Measurements from ENCODE around the gene CTDNEP1.
A peak's percentile ranks its signal among the peaks of the same experiment; 100 is the strongest.

Gene CTDNEP1

DNA sequence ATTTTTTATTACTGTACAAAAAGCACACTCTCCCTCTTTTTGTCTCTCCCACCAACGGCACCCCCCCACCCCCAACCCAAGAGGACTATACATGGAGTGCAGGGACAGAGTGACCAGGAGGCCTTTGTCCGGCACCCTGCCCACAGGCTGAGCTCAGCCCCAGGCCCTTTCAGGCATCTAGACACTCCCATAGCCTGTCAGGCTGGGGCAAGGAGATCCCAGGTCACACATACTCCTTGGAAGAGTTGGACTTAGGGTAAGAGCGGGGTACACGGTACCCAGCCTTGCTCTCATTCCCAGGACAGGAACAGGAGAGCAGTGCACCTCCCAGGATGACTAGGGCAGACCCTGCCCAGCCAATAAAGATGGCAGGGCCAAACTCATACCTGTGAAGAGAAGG is 8.6 kb upstream of the CTDNEP1 start:
- TF ChIP-seq, protein P1, sequence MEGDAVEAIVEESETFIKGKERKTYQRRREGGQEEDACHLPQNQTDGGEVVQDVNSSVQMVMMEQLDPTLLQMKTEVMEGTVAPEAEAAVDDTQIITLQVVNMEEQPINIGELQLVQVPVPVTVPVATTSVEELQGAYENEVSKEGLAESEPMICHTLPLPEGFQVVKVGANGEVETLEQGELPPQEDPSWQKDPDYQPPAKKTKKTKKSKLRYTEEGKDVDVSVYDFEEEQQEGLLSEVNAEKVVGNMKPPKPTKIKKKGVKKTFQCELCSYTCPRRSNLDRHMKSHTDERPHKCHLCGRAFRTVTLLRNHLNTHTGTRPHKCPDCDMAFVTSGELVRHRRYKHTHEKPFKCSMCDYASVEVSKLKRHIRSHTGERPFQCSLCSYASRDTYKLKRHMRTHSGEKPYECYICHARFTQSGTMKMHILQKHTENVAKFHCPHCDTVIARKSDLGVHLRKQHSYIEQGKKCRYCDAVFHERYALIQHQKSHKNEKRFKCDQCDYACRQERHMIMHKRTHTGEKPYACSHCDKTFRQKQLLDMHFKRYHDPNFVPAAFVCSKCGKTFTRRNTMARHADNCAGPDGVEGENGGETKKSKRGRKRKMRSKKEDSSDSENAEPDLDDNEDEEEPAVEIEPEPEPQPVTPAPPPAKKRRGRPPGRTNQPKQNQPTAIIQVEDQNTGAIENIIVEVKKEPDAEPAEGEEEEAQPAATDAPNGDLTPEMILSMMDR (IDR thresholded peaks at IDR 0.05; ENCODE audit: low read depth, low read length, missing control alignments): no peak
- no peak for DNase-seq (ENCODE audit: extremely low read depth, low read depth)
- no peak overlapping the region for H3K4me3 ChIP-seq (replicated peaks; ENCODE audit: low read depth, low read length)

DNA sequence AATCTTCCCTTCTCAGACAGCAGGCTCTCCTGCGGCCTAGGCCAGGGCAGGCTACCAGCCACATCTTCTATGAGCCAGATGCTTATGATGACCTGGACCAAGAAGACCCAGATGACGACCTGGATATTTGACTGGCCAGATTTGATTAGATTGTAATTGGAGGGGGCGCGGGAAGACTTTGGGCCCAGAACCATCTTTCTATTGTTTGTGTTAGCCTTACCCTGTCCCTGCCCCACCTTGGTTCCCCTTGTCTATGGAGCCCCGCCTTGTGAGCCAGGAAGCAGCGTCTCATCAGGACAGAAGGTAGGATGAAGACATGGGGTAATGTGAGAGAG is 8.0 kb upstream of the CTDNEP1 start:
- H3K4me3 ChIP-seq (replicated peaks; ENCODE audit: low read depth, low read length): no peak overlapping the region
- no peak for DNase-seq (ENCODE audit: extremely low read depth, low read depth)
- TF ChIP-seq, protein P1 (IDR thresholded peaks at IDR 0.05; ENCODE audit: low read depth, low read length, missing control alignments): no peak

GRCh38 chr17:7258731-7259554 is 7.4 kb upstream of the CTDNEP1 start:
- DNase-seq (ENCODE audit: extremely low read depth, low read depth): no peak
- no peak overlapping the region for H3K4me3 ChIP-seq (replicated peaks; ENCODE audit: low read depth, low read length)
- TF ChIP-seq, protein P1 (IDR thresholded peaks at IDR 0.05; ENCODE audit: low read depth, low read length, missing control alignments): no peak

- no peak for DNase-seq (ENCODE audit: extremely low read depth, low read depth)
- H3K4me3 ChIP-seq (replicated peaks; ENCODE audit: low read depth, low read length): no peak overlapping the region
- TF ChIP-seq, protein P1 (IDR thresholded peaks at IDR 0.05; ENCODE audit: low read depth, low read length, missing control alignments): no peak
Measured at GRCh38 chr17:7256766-7257456, 5.4 kb upstream of the CTDNEP1 start.

- DNase-seq (ENCODE audit: extremely low read depth, low read depth): no peak
- no peak overlapping the region for H3K4me3 ChIP-seq (replicated peaks; ENCODE audit: low read depth, low read length)
- TF ChIP-seq, protein P1 (IDR thresholded peaks at IDR 0.05; ENCODE audit: low read depth, low read length, missing control alignments): no peak
Measured at GRCh38 chr17:7254511-7254910, 3.0 kb upstream of the CTDNEP1 start.

GRCh38 chr17:7253082-7253481 is 1.5 kb upstream of the CTDNEP1 start:
- no peak for DNase-seq (ENCODE audit: extremely low read depth, low read depth)
- TF ChIP-seq, protein P1 (IDR thresholded peaks at IDR 0.05; ENCODE audit: low read depth, low read length, missing control alignments): no peak
- H3K4me3 ChIP-seq (replicated peaks; ENCODE audit: low read depth, low read length): peak overlapping the region; percentile 96
